NB4 (cell line): Measurements from ENCODE around the gene TEX2.

Source experiments
- DNase-seq: peaks from one replicate; pipeline ENCODE4 v3.0.0; 2010; ENCODE audit warnings: low read depth
- H3K4me3 ChIP-seq: one replicate; pipeline ENCODE4 v1.5.1; 2011; ENCODE audit warnings: mild to moderate bottlenecking, low read depth, low read length, moderate library complexity
- CTCF ChIP-seq: IDR thresholded peaks from one replicate; pipeline ENCODE4 v1.5.1; 2012; ENCODE audit warnings: low read depth, low read length
- MAX ChIP-seq: IDR thresholded peaks from 2 replicates; pipeline ENCODE4 v1.6.1; 2011; ENCODE audit warnings: low read depth, low read length
- MYC ChIP-seq: IDR thresholded peaks from 2 replicates; pipeline ENCODE4 v1.6.1; 2011; ENCODE audit warnings: low read depth, low read length
- POLR2A ChIP-seq: IDR thresholded peaks from 2 replicates; pipeline ENCODE4 v1.6.1; 2011; ENCODE audit warnings: mild to moderate bottlenecking; ENCODE audit not compliant: insufficient read length; ENCODE audit errors: extremely low read depth

Gene TEX2

GRCh38 chr17:64262198-64262999 is 661 bp downstream of the TEX2 start:
- peak; percentile 61 for DNase-seq
- peak overlapping the region; percentile 79 for H3K4me3 ChIP-seq
- TF ChIP-seq CTCF = no peak
- peak; percentile 78 for TF ChIP-seq MYC
- no peak for TF ChIP-seq POLR2A
- peak; percentile 39; the same call in 1 of the 2 replicates for TF ChIP-seq MAX

- DNase-seq = peak; percentile 26
- TF ChIP-seq MYC = no peak
- no peak for TF ChIP-seq MAX
- TF ChIP-seq CTCF = no peak
- no peak for TF ChIP-seq POLR2A
- H3K4me3 ChIP-seq = peak overlapping the region; percentile 79
Measured at GRCh38 chr17:64261417-64262145, 1.5 kb downstream of the TEX2 start.

GRCh38 chr17:64260886-64261285 is 2.2 kb downstream of the TEX2 start:
- peak; percentile 46 for DNase-seq
- peak overlapping the region; percentile 79 for H3K4me3 ChIP-seq
- TF ChIP-seq MYC (no peak), CTCF (no peak), MAX (no peak), POLR2A (no peak)

GRCh38 chr17:64259922-64260321 is 3.1 kb downstream of the TEX2 start:
- peak; percentile 45 for DNase-seq
- H3K4me3 ChIP-seq = no peak overlapping the region
- TF ChIP-seq MYC (no peak), MAX (no peak), CTCF (no peak), POLR2A (no peak)

GRCh38 chr17:64259426-64259825 is 3.6 kb downstream of the TEX2 start:
- DNase-seq = no peak
- H3K4me3 ChIP-seq = no peak overlapping the region
- TF ChIP-seq POLR2A (no peak), CTCF (no peak), MAX (no peak), MYC (no peak)
